K562 (cell line): ENCODE measurements around the gene RAB27B. TPM values are rescaled to one million over a fixed set of nuclear protein-coding genes. Genes with fewer than 3 reads are reported as not detected.

Experiments used
- ATAC-seq: fragments of 200-7000 bp; cut with Tn5 transposase; 3 replicates; pipeline ENCODE4 v1.9.1; 2020; ENCODE audit warnings: moderate library complexity
- BruUV-seq: library from RNA; stranded (reverse); fragments of 400-500 nt; replicated peaks from 2 replicates; lab custom pipeline; 2021; lab: Mats Ljungman, UMichigan
- CTCF ChIA-PET: fragments of 300-600 bp; formaldehyde crosslinking; extraction: SDS; loops from one replicate; lab custom pipeline; 2021; ENCODE audit warnings: low intra/inter-chr PET ratio; lab: Yijun Ruan, JAX
- POLR2A ChIA-PET: fragments of 300-600, 350-650 bp; sonication (Branson Sonifier 250); formaldehyde crosslinking; extraction: SDS; loops from one replicate; lab custom pipeline; 2021; ENCODE audit warnings: antibody characterized with exemption, inconsistent platforms; lab: Yijun Ruan, JAX
- DNase-seq, 4 experiments: peaks; one replicate each; pipeline versions ENCODE4 v3.0.0 to v3.0.0-alpha.2; 2011 to 2018; ENCODE audit warnings: low spot score in 3 of 4, mixed read lengths in 3 of 4; ENCODE audit errors: extremely low read depth in 1 of 4
- FAIRE-seq: peaks from 2 replicates; lab custom pipeline; 2011; peaks lifted over from hg19 to GRCh38; lab: Jason Lieb, UNC
- H2AFZ ChIP-seq: 2 replicates; pipeline ENCODE4 v1.6.0; 2011; ENCODE audit warnings: low read depth, low read length, control low read depth, inconsistent platforms
- H3K27ac ChIP-seq: fragments of 200-600 bp; 3 replicates; pipeline ENCODE4 v1.8.0; 2011; ENCODE audit warnings: low read depth, mild to moderate bottlenecking, control low read depth, inconsistent platforms, low read length, moderate library complexity, mixed read lengths; ENCODE audit errors: extremely low read depth
- H3K27me3 ChIP-seq, 2 experiments: fragments of 300-600 bp in 1 of 2; 2 replicates in 1 of 2; 3 replicates in 1 of 2; pipeline versions ENCODE4 v1.6.0 to v1.8.0; 2011; ENCODE audit warnings: inconsistent platforms in 2 of 2, low read length in 2 of 2, mild to moderate bottlenecking in 1 of 2, mixed read lengths in 1 of 2, moderate library complexity in 1 of 2; ENCODE audit not compliant: control insufficient read depth in 2 of 2, insufficient read depth in 2 of 2
- H3K36me3 ChIP-seq: fragments of 300-600 bp; 3 replicates; pipeline ENCODE4 v1.8.0; 2011; ENCODE audit warnings: mild to moderate bottlenecking, low read length, inconsistent platforms; ENCODE audit not compliant: control insufficient read depth, insufficient read depth
- H3K4me1 ChIP-seq, 2 experiments: fragments of 200-600 bp in 1 of 2; replicated peaks in 1 of 2; 2 replicates in 1 of 2; 3 replicates in 1 of 2; pipeline versions ENCODE4 v1.5.1 to v1.8.0; 2011; ENCODE audit warnings: inconsistent platforms in 2 of 2, low read length in 2 of 2, mild to moderate bottlenecking in 1 of 2, mixed read lengths in 1 of 2, moderate library complexity in 1 of 2; ENCODE audit not compliant: control insufficient read depth in 2 of 2, insufficient read depth in 2 of 2
- H3K4me2 ChIP-seq: 2 replicates; pipeline ENCODE4 v1.6.1; 2011; ENCODE audit warnings: low read length, control low read depth, inconsistent platforms, mixed read lengths; ENCODE audit not compliant: insufficient read depth
- H3K4me3 ChIP-seq: fragments of 200-600 bp; sonication (generic), shearing (Covaris generic); 2 replicates; pipeline ENCODE4 v1.5.1; 2016; ENCODE audit warnings: control low read depth, inconsistent platforms
- H3K79me2 ChIP-seq: fragments of 200-600 bp; 3 replicates; pipeline ENCODE4 v1.8.0; 2011; ENCODE audit warnings: low read length, inconsistent platforms; ENCODE audit not compliant: control insufficient read depth, insufficient read depth
- H3K9ac ChIP-seq, 2 experiments: 2 replicates each; pipeline versions ENCODE4 v1.6.0 to v1.6.1; 2011; ENCODE audit warnings: low read depth in 2 of 2, low read length in 2 of 2, control low read depth in 1 of 2, inconsistent platforms in 1 of 2, mild to moderate bottlenecking in 1 of 2, mixed read lengths in 1 of 2; ENCODE audit not compliant: insufficient read depth in 1 of 2
- H3K9me1 ChIP-seq: one replicate; pipeline ENCODE4 v1.6.0; 2011; ENCODE audit warnings: inconsistent platforms, mild to moderate bottlenecking, low read length, moderate library complexity; ENCODE audit not compliant: control insufficient read depth, insufficient read depth
- H3K9me3 ChIP-seq: replicated peaks from 2 replicates; pipeline ENCODE4 v1.5.1; 2011; ENCODE audit warnings: low read depth, low read length, inconsistent platforms; ENCODE audit not compliant: control insufficient read depth, insufficient read depth
- H4K20me1 ChIP-seq: replicated peaks from 2 replicates; pipeline ENCODE4 v1.6.1; 2011; ENCODE audit warnings: low read length, inconsistent platforms, mixed read lengths; ENCODE audit not compliant: control insufficient read depth, insufficient read depth
- NFIC ChIP-seq: fragments of 450-650 bp; IDR thresholded peaks from 2 replicates; pipeline ENCODE4 v1.6.1; 2017; ENCODE audit warnings: mild to moderate bottlenecking, inconsistent platforms
- RBM14 ChIP-seq: fragments of 200-400 bp; formaldehyde crosslinking; IDR thresholded peaks from 2 replicates; pipeline ENCODE4 v1.6.1; 2018; ENCODE audit warnings: low read depth, mild to moderate bottlenecking, low read length, moderate library complexity, borderline replicate concordance; ENCODE audit not compliant: insufficient read depth
- SMARCC2 ChIP-seq: fragments of 450-650 bp; IDR thresholded peaks from 2 replicates; pipeline ENCODE4 v1.6.1; 2017; ENCODE audit warnings: antibody characterized with exemption, moderate library complexity, mild to moderate bottlenecking, low read depth
- STAT5A ChIP-seq: IDR thresholded peaks from 2 replicates; pipeline ENCODE4 v1.6.1; 2012; ENCODE audit warnings: low read length, inconsistent platforms, borderline replicate concordance
- TSHZ1 ChIP-seq: fragments of 250-450 bp; sonication (Bioruptor Pico); IDR thresholded peaks from 2 replicates; pipeline ENCODE4 v1.4.0; 2020; ENCODE audit warnings: mild to moderate bottlenecking, moderate library complexity
- ZNF12 ChIP-seq: sonication (generic); formaldehyde crosslinking; IDR thresholded peaks from 2 replicates; pipeline ENCODE4 v1.4.0; 2020; ENCODE audit warnings: mild to moderate bottlenecking, missing genetic modification reagents
- ZNF23 ChIP-seq: fragments of 250-450 bp; sonication (Bioruptor Pico); IDR thresholded peaks from 2 replicates; pipeline ENCODE4 v1.4.0; 2020; ENCODE audit warnings: mild to moderate bottlenecking
- WGBS: fragments of 100-300 bp; shearing (Covaris generic); methylation state at CpG from one replicate; pipeline ENCODE4 v1.1.6; 2016; ENCODE audit warnings: low coverage, mixed read lengths; ENCODE audit not compliant: insufficient coverage; ENCODE audit errors: missing lambda C conversion rate; 5-methylcytosine and 5-hydroxymethylcytosine counted together
- in situ Hi-C: fragments of 300-500 bp; cut with MboI; formaldehyde crosslinking; loops from 4 replicates; pipeline ENCODE4 v1.15.0; 2018; ENCODE audit warnings: inconsistent platforms, mixed read lengths
- intact Hi-C: fragments of 100-400 bp; cut with micrococcal nuclease; formaldehyde crosslinking; loops from 2 replicates; pipeline ENCODE4 v1.14.2; 2022
- polyA plus RNA-seq, 8 experiments: library from polyadenylated mRNA; depleted of rRNA in 4 of 8; stranded (reverse) in 5 of 8; unstranded in 3 of 8; fragments of >200 nt; fragmentation: Nextera tagmentation in 2 of 8; fragmentation: Illumina TruSeq in 1 of 8; extraction: Ambion mirVana in 2 of 8; extraction: Trizol in 1 of 8; gene quantifications; 2 replicates each; pipeline versions ENCODE4 v1.2.1 to v1.2.3, GENCODE V29; 2011 to 2014; ENCODE audit warnings: inconsistent platforms in 1 of 8, missing spikeins in 1 of 8
- total RNA-seq, 7 experiments: library from RNA; depleted of rRNA in 6 of 7; stranded (reverse); fragments of >200 nt in 6 of 7; fragmentation: Illumina TruSeq in 2 of 7; extraction: Trizol in 2 of 7; gene quantifications; 2 replicates each; pipeline versions ENCODE4 v1.2.1 to v1.2.3, GENCODE V29; 2011 to 2021; ENCODE audit warnings: low replicate concordance in 1 of 7

Gene RAB27B
- total and polyA plus RNA-seq, 9 of the 15 experiments (the other 6 are each of a cell fraction or from before 2014, with no cell fraction given): 0.44 to 5.7 (median 1.2) TPM

DNA sequence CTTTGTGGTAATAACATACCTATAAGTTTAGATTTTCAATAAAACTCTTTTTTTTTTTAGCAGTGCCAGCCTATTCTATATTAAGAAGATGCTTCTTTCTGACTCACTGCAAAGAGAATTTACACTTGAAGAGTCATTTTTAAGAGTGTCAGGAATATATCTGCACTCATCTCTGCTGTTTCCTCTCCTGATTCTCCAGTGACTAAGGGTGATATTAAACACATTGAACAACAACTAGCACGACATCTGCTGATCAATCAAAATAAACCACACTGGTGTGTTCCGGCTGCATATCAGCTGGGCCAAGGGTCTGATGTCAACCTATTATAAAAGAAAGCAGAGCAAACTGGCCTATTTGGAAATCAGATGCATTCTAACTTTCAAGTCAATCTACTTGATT is 15.0 kb downstream of the RAB27B start:
- H3K36me3 ChIP-seq: no peaks in the 10 kb centered on the region
- DNase-seq (no peak), ATAC-seq (no peak), FAIRE-seq (no peak)
- in situ Hi-C loops (no loop called here), intact Hi-C loops (no loop called here)
- H3K79me2 ChIP-seq: no peaks in the 10 kb centered on the region
- H4K20me1 ChIP-seq: no peaks in the 10 kb centered on the region
- TF ChIP-seq RBM14 (no peak), ZNF23 (CRISPR knock-in tag) (no peak), ZNF12 (CRISPR knock-in tag) (no peak), SMARCC2 (no peak), TSHZ1 (CRISPR knock-in tag) (no peak), NFIC (no peak), STAT5A (no peak)
- no peak overlapping the region for H3K27ac ChIP-seq
- H3K27me3 ChIP-seq: no peaks in the 10 kb centered on the region
- no peak overlapping the region for H3K4me3 ChIP-seq
- H3K9ac ChIP-seq: no peak overlapping the region
- H3K4me2 ChIP-seq: no peak overlapping the region
- H3K9me3 ChIP-seq: no peaks in the 10 kb centered on the region
- ChIA-PET CTCF (interaction anchor here (0.7 kb wide), 1 partner anchor 85 kb away, joined by 3 read pairs; no protein-coding TSS in a partner anchor), POLR2A (no interaction called here)
- no peak overlapping the region for H2AFZ ChIP-seq
- no peaks in the 10 kb centered on the region for H3K9me1 ChIP-seq
- peaks cover 0 to 2% of the 10 kb centered on the region in 2 experiments; a peak in 1 of 5 replicates for H3K4me1 ChIP-seq
- no TSS peak for BruUV-seq
- 12% methylated on average over 2 of the region's 2 CpGs for WGBS
